GM12878 (cell line): Measurements from ENCODE around the gene TMEM39B. TPM values are rescaled to one million over a fixed set of nuclear protein-coding genes. Genes with fewer than 3 reads are reported as not detected.

Source experiments
- ATAC-seq: fragments of 200-7000 bp; cut with Tn5 transposase; 3 replicates; pipeline ENCODE4 v1.9.1; 2020; ENCODE audit warnings: mild to moderate bottlenecking, moderate library complexity
- BruUV-seq: library from RNA; stranded (reverse); fragments of 400-500 nt; replicated peaks from 2 replicates; lab custom pipeline; 2021; lab: Mats Ljungman, UMichigan
- CTCF ChIA-PET: fragments of 300-600 bp; sonication (Branson Sonifier 250); formaldehyde crosslinking; extraction: SDS; loops from one replicate; lab custom pipeline; 2021; ENCODE audit warnings: inconsistent platforms; lab: Yijun Ruan, JAX
- POLR2A ChIA-PET: fragments of 350-600 bp; formaldehyde crosslinking; extraction: SDS; loops from one replicate; lab custom pipeline; 2021; ENCODE audit warnings: inconsistent platforms; lab: Charles Lee
- RAD21 ChIA-PET: fragments of 300-600 bp; sonication (Branson Sonifier 250); formaldehyde crosslinking; loops from one replicate; lab custom pipeline; 2023; ENCODE audit warnings: antibody characterized with exemption; ENCODE audit not compliant: unreplicated experiment; lab: Charles Lee
- SMC1A ChIA-PET: fragments of 300-600 bp; sonication (Branson Sonifier 250); formaldehyde crosslinking; loops from one replicate; lab custom pipeline; 2023; ENCODE audit not compliant: unreplicated experiment, uncharacterized antibody; lab: Charles Lee
- DNase-seq: peaks from one replicate; pipeline ENCODE4 v3.0.0-alpha.2; 2011; ENCODE audit warnings: low read depth, low spot score
- FAIRE-seq: peaks from 3 replicates; lab custom pipeline; 2011; peaks lifted over from hg19 to GRCh38; lab: Jason Lieb, UNC
- H2AFZ ChIP-seq: 2 replicates; pipeline ENCODE4 v1.6.0; 2011; ENCODE audit warnings: low read depth, low read length, control low read depth; ENCODE audit not compliant: control insufficient read depth
- H3K27ac ChIP-seq: 2 replicates; pipeline ENCODE4 v1.5.1; 2011; ENCODE audit warnings: control low read depth; ENCODE audit not compliant: control insufficient read depth, insufficient read depth
- H3K27me3 ChIP-seq, 2 experiments: replicated peaks in 1 of 2; 2 replicates each; pipeline versions ENCODE4 v1.6.0 to v1.6.1; 2011; ENCODE audit warnings: low read length in 1 of 2; ENCODE audit not compliant: control insufficient read depth in 2 of 2, insufficient read depth in 2 of 2
- H3K36me3 ChIP-seq, 2 experiments: 2 replicates each; pipeline ENCODE4 v1.5.1; 2011; ENCODE audit warnings: low read length in 1 of 2; ENCODE audit not compliant: control insufficient read depth in 2 of 2, insufficient read depth in 2 of 2
- H3K4me1 ChIP-seq: 2 replicates; pipeline ENCODE4 v1.6.1; 2011; ENCODE audit warnings: mild to moderate bottlenecking, low read length, moderate library complexity, mixed read lengths; ENCODE audit not compliant: control insufficient read depth, insufficient read depth
- H3K4me2 ChIP-seq: 2 replicates; pipeline ENCODE4 v1.6.0; 2011; ENCODE audit warnings: control low read depth; ENCODE audit not compliant: control insufficient read depth, insufficient read depth
- H3K4me3 ChIP-seq: fragments of 200-600 bp; sonication (generic); 2 replicates; pipeline ENCODE4 v1.5.1; 2016
- H3K79me2 ChIP-seq: 2 replicates; pipeline ENCODE4 v1.6.0; 2011; ENCODE audit warnings: low read length; ENCODE audit not compliant: control insufficient read depth, insufficient read depth
- H3K9ac ChIP-seq: 2 replicates; pipeline ENCODE4 v1.8.0; 2011; ENCODE audit warnings: low read length, control low read depth, mixed read lengths; ENCODE audit not compliant: control insufficient read depth, insufficient read depth
- H3K9me3 ChIP-seq: replicated peaks from 3 replicates; pipeline ENCODE4 v1.5.1; 2011; ENCODE audit warnings: mild to moderate bottlenecking, low read length; ENCODE audit not compliant: control insufficient read depth, insufficient read depth
- H4K20me1 ChIP-seq: 2 replicates; pipeline ENCODE4 v1.6.0; 2011; ENCODE audit not compliant: control insufficient read depth, insufficient read depth
- BCL11A ChIP-seq: IDR thresholded peaks from 2 replicates; pipeline ENCODE4 v1.6.1; 2011; ENCODE audit warnings: low read depth, low read length
- BMI1 ChIP-seq: fragments of 450-650 bp; IDR thresholded peaks from 2 replicates; pipeline ENCODE4 v1.6.1; 2016; ENCODE audit warnings: mild to moderate bottlenecking, moderate library complexity, borderline replicate concordance
- CREM ChIP-seq: IDR thresholded peaks from 2 replicates; pipeline ENCODE4 v1.6.1; 2014; ENCODE audit warnings: antibody characterized with exemption, low read depth
- FOXK2 ChIP-seq: fragments of 450-650 bp; IDR thresholded peaks from 2 replicates; pipeline ENCODE4 v1.6.1; 2017; ENCODE audit warnings: mild to moderate bottlenecking, moderate library complexity
- GATAD2B ChIP-seq: fragments of 450-650 bp; conservative IDR thresholded peaks from 2 replicates; pipeline ENCODE4 v1.6.1; 2017; ENCODE audit warnings: low read depth, mild to moderate bottlenecking, moderate library complexity
- MYB ChIP-seq: fragments of 150-350 bp; IDR thresholded peaks from 2 replicates; pipeline ENCODE4 v1.6.1; 2014; ENCODE audit warnings: mild to moderate bottlenecking, low read depth, low read length, borderline replicate concordance
- NBN ChIP-seq: fragments of 450-650 bp; IDR thresholded peaks from 2 replicates; pipeline ENCODE4 v1.6.1; 2016
- NFXL1 ChIP-seq: fragments of 450-650 bp; IDR thresholded peaks from 2 replicates; pipeline ENCODE4 v1.6.1; 2017; ENCODE audit warnings: antibody characterized with exemption, mild to moderate bottlenecking, borderline replicate concordance
- RAD21 ChIP-seq: IDR thresholded peaks from 2 replicates; pipeline ENCODE4 v1.6.1; 2011; ENCODE audit warnings: mild to moderate bottlenecking, low read depth, low read length, moderate library complexity; ENCODE audit not compliant: insufficient read depth
- RBBP5 ChIP-seq: fragments of 200-600 bp; sonication (generic); conservative IDR thresholded peaks from 2 replicates; pipeline ENCODE4 v1.6.1; 2016
- ZNF274 ChIP-seq: IDR thresholded peaks from one replicate; pipeline ENCODE4 v1.8.0; 2011; ENCODE audit not compliant: insufficient read length, insufficient read depth
- WGBS: methylation state at CpG from one replicate; pipeline ENCODE4 v1.1.6; 2016; ENCODE audit warnings: low lambda C conversion rate; ENCODE audit not compliant: insufficient replicate concordance, insufficient coverage; ENCODE audit errors: missing lambda C conversion rate; 5-methylcytosine and 5-hydroxymethylcytosine counted together
- in situ Hi-C: fragments of 300-500 bp; cut with MboI; formaldehyde crosslinking; loops from 9 replicates; pipeline ENCODE4 v1.14.3; 2018; ENCODE audit warnings: mixed read lengths
- intact Hi-C: fragments of 100-400 bp; cut with micrococcal nuclease; formaldehyde crosslinking; loops from one replicate; pipeline ENCODE4 v1.14.2; 2022; ENCODE audit not compliant: unreplicated experiment
- polyA plus RNA-seq, 11 experiments: library from polyadenylated mRNA; depleted of rRNA in 4 of 11; unstranded in 6 of 11; stranded (reverse) in 5 of 11; fragments of >200 nt; fragmentation: Nextera tagmentation in 4 of 11; fragmentation: Illumina TruSeq in 1 of 11; extraction: Ambion mirVana in 4 of 11; extraction: Trizol in 1 of 11; gene quantifications; 1 replicate in 1 of 11; 2 replicates in 10 of 11; pipeline versions ENCODE4 v1.2.1 to v1.2.3, GENCODE V29; 2011 to 2016; ENCODE audit warnings: inconsistent platforms in 2 of 11, missing spikeins in 2 of 11, low read depth in 1 of 11
- total RNA-seq, 4 experiments: library from RNA; depleted of rRNA in 3 of 4; stranded (reverse); fragments of >200 nt in 3 of 4; fragmentation: Illumina TruSeq in 1 of 4; extraction: Trizol in 1 of 4; gene quantifications; 2 replicates each; pipeline versions ENCODE4 v1.2.1 to v1.2.3, GENCODE V29; 2013 to 2021
- TF ChIP-seq, protein P1 (sequence below): fragments of 450-650 bp; IDR thresholded peaks from 2 replicates; pipeline ENCODE4 v1.6.1; 2017; ENCODE audit warnings: mild to moderate bottlenecking, moderate library complexity
- TF ChIP-seq, protein P2 (sequence below): fragments of 450-650 bp; IDR thresholded peaks from 2 replicates; pipeline ENCODE4 v1.6.1; 2017; ENCODE audit warnings: antibody characterized with exemption, mild to moderate bottlenecking, moderate library complexity

Gene TMEM39B
- total and polyA plus RNA-seq, 10 of the 15 experiments (the other 5 are each of a cell fraction or from before 2014, with no cell fraction given) = 2.3 to 27.2 (median 12.3) TPM

DNA sequence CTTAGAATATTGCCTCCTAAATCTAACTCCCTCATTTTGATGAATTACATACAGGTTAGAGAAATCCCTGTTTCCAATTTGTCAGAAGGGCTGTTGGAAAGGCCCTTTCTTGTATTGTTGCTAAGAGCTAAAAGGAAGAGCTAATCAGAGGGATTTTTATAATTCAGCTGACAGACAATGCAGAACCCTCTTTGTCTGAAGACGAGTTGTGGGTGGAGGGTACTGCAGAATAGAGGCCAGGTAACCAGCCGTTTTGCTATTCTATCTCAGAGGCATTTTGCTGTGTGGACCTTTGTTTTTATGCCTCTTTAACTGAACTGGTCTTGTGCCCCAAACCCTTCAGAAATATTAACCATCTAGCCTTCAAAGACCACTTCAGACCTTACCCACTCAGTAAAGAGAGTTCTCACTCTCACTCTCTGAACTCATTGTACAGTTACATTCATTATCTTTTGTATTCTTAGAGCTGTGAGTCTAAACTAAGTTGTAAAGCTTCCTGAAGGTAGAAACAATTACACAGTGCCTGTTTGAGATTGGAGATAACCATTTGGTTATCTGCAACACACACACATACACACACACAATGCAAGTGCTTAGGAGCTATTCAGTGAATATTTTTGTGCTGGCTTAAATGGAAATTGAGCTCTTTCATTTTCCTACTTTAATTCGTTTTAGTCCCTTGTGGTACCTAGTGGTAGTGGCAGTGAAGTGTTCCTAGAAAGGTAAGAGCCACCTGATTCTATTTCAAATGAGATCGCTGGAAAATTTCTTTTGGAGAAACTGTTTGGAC lies 54.9 kb downstream of the TMEM39B start (continued):
- TF ChIP-seq, protein P1, sequence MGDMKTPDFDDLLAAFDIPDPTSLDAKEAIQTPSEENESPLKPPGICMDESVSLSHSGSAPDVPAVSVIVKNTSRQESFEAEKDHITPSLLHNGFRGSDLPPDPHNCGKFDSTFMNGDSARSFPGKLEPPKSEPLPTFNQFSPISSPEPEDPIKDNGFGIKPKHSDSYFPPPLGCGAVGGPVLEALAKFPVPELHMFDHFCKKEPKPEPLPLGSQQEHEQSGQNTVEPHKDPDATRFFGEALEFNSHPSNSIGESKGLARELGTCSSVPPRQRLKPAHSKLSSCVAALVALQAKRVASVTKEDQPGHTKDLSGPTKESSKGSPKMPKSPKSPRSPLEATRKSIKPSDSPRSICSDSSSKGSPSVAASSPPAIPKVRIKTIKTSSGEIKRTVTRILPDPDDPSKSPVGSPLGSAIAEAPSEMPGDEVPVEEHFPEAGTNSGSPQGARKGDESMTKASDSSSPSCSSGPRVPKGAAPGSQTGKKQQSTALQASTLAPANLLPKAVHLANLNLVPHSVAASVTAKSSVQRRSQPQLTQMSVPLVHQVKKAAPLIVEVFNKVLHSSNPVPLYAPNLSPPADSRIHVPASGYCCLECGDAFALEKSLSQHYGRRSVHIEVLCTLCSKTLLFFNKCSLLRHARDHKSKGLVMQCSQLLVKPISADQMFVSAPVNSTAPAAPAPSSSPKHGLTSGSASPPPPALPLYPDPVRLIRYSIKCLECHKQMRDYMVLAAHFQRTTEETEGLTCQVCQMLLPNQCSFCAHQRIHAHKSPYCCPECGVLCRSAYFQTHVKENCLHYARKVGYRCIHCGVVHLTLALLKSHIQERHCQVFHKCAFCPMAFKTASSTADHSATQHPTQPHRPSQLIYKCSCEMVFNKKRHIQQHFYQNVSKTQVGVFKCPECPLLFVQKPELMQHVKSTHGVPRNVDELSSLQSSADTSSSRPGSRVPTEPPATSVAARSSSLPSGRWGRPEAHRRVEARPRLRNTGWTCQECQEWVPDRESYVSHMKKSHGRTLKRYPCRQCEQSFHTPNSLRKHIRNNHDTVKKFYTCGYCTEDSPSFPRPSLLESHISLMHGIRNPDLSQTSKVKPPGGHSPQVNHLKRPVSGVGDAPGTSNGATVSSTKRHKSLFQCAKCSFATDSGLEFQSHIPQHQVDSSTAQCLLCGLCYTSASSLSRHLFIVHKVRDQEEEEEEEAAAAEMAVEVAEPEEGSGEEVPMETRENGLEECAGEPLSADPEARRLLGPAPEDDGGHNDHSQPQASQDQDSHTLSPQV = no peak
- TF ChIP-seq BMI1 = no peak
- TF ChIP-seq, all 136 proteins: peak for 1

DNA sequence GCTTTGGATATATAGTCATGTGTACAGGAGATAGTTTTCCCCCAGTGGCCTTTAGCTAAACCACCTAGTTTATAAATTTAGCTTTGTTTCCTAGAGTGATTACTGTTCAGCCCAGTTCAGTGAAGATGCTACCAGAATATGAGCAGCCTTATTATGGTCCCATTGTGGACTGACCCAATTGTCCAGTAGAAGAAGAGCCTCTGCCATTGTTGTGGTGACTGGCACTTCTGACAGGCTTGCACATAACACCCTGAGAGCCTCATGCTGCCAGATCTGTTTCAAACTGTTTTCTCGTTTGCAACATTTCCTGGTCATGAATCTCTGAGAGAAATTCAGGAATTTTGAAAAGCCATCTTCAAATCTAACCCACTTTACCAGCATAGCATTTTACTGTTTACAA lies 55.7 kb downstream of the TMEM39B start:
- no TSS peak for BruUV-seq
- H3K36me3 ChIP-seq = peaks cover 2 to 3% of the 10 kb centered on the region in 2 experiments; a peak in 3 of 4 replicates
- H3K27ac ChIP-seq = no peak overlapping the region
- no peak overlapping the region for H3K4me3 ChIP-seq
- H3K27me3 ChIP-seq = no peaks in the 10 kb centered on the region
- in situ Hi-C loops (no loop called here), intact Hi-C loops (no loop called here)
- ChIA-PET SMC1A (interaction anchor here (0.7 to 0.8 kb wide), 2 partner anchors 21 to 25 kb away, joined by 3 to 4 read pairs; no protein-coding TSS in a partner anchor), CTCF (interaction anchor here (0.6 to 1.5 kb wide), 9 partner anchors 10 to 415 kb away, joined by 3 to 9 read pairs (median 3); partner anchors contain the start of genes KPNA6 and TMEM39B), POLR2A (interaction anchor here (0.6 to 1.2 kb wide), 2 partner anchors 12 to 38 kb away, joined by 3 read pairs; no protein-coding TSS in a partner anchor), RAD21 (no interaction called here)
- no peaks in the 10 kb centered on the region; the same call in 1 of the 2 replicates for H4K20me1 ChIP-seq
- H3K9me3 ChIP-seq = no peaks in the 10 kb centered on the region
- 95% methylated on average over 1 of the region's 1 CpG for WGBS
- H3K9ac ChIP-seq = no peak overlapping the region
- ATAC-seq (no peak), DNase-seq (no peak), FAIRE-seq (no peak)
- H3K79me2 ChIP-seq = peaks cover 28% of the 10 kb centered on the region
- no peak overlapping the region for H2AFZ ChIP-seq
- H3K4me1 ChIP-seq = no peaks in the 10 kb centered on the region; the same call in 1 of the 2 replicates
- no peak overlapping the region for H3K4me2 ChIP-seq
- TF ChIP-seq RBBP5 (no peak), MYB (no peak), CREM (no peak), NBN (no peak), GATAD2B (no peak), ZNF274 (no peak), NFXL1 (no peak), FOXK2 (no peak), RAD21 (no peak), BCL11A (no peak)
- TF ChIP-seq, protein P2, sequence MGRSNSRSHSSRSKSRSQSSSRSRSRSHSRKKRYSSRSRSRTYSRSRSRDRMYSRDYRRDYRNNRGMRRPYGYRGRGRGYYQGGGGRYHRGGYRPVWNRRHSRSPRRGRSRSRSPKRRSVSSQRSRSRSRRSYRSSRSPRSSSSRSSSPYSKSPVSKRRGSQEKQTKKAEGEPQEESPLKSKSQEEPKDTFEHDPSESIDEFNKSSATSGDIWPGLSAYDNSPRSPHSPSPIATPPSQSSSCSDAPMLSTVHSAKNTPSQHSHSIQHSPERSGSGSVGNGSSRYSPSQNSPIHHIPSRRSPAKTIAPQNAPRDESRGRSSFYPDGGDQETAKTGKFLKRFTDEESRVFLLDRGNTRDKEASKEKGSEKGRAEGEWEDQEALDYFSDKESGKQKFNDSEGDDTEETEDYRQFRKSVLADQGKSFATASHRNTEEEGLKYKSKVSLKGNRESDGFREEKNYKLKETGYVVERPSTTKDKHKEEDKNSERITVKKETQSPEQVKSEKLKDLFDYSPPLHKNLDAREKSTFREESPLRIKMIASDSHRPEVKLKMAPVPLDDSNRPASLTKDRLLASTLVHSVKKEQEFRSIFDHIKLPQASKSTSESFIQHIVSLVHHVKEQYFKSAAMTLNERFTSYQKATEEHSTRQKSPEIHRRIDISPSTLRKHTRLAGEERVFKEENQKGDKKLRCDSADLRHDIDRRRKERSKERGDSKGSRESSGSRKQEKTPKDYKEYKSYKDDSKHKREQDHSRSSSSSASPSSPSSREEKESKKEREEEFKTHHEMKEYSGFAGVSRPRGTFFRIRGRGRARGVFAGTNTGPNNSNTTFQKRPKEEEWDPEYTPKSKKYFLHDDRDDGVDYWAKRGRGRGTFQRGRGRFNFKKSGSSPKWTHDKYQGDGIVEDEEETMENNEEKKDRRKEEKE = no peak
